Keratinocyte (primary cell): Measurements from ENCODE around the gene PDE9A. TPM values are rescaled to one million over a fixed set of nuclear protein-coding genes. Genes with fewer than 3 reads are reported as not detected.

ENCODE experiments used
- DNase-seq: peaks from one replicate; pipeline ENCODE4 v3.0.0-alpha.2; 2011; ENCODE audit warnings: low read depth, missing footprints, low spot score
- FAIRE-seq: peaks from 2 replicates; lab custom pipeline; 2011; peaks lifted over from hg19 to GRCh38; lab: Jason Lieb, UNC
- H2AFZ ChIP-seq: 2 replicates; pipeline ENCODE4 v1.6.0; 2012; ENCODE audit warnings: low read length, control low read depth, inconsistent platforms; ENCODE audit not compliant: control insufficient read depth
- H3K27ac ChIP-seq: 2 replicates; pipeline ENCODE4 v1.5.1; 2011; ENCODE audit warnings: low read length; ENCODE audit not compliant: control insufficient read depth, insufficient read depth
- H3K27me3 ChIP-seq: 3 replicates; pipeline ENCODE4 v1.6.0; 2011; ENCODE audit warnings: low read length; ENCODE audit not compliant: control insufficient read depth, insufficient read depth; ENCODE audit errors: extremely low read depth
- H3K36me3 ChIP-seq, 2 experiments: 2 replicates in 1 of 2; 3 replicates in 1 of 2; pipeline ENCODE4 v1.5.1; 2011; ENCODE audit warnings: low read length in 2 of 2, mild to moderate bottlenecking in 1 of 2; ENCODE audit not compliant: control insufficient read depth in 2 of 2, insufficient read depth in 2 of 2; ENCODE audit errors: extremely low read depth in 1 of 2
- H3K4me1 ChIP-seq: 3 replicates; pipeline ENCODE4 v1.5.1; 2011; ENCODE audit warnings: low read length; ENCODE audit not compliant: control insufficient read depth, insufficient read depth; ENCODE audit errors: extremely low read depth
- H3K4me2 ChIP-seq: 3 replicates; pipeline ENCODE4 v1.6.0; 2011; ENCODE audit warnings: low read depth, low read length; ENCODE audit not compliant: control insufficient read depth, insufficient read depth; ENCODE audit errors: extremely low read depth
- H3K4me3 ChIP-seq, 3 experiments: fragments of 200-600 bp in 1 of 3; sonication (generic) in 1 of 3; 2 replicates in 2 of 3; 3 replicates in 1 of 3; pipeline ENCODE4 v1.5.1; 2011 to 2016; ENCODE audit warnings: low read length in 3 of 3, mild to moderate bottlenecking in 3 of 3, control low read depth in 2 of 3, inconsistent platforms in 1 of 3, low read depth in 1 of 3, mixed read lengths in 1 of 3, mixed run types in 1 of 3, moderate library complexity in 1 of 3; ENCODE audit not compliant: control insufficient read depth in 2 of 3, insufficient read depth in 2 of 3; ENCODE audit errors: extremely low read depth in 1 of 3
- H3K79me2 ChIP-seq: 2 replicates; pipeline ENCODE4 v1.6.0; 2012; ENCODE audit warnings: low read length; ENCODE audit not compliant: control insufficient read depth, insufficient read depth
- H3K9ac ChIP-seq: 3 replicates; pipeline ENCODE4 v1.6.0; 2011; ENCODE audit warnings: low read length; ENCODE audit not compliant: control insufficient read depth, insufficient read depth; ENCODE audit errors: extremely low read depth
- H3K9me1 ChIP-seq: 3 replicates; pipeline ENCODE4 v1.6.0; 2011; ENCODE audit warnings: low read length; ENCODE audit not compliant: control insufficient read depth, insufficient read depth; ENCODE audit errors: extremely low read depth
- H3K9me3 ChIP-seq: 2 replicates; pipeline ENCODE4 v1.5.1; 2012; ENCODE audit warnings: low read depth, low read length; ENCODE audit not compliant: control insufficient read depth
- H4K20me1 ChIP-seq: 3 replicates; pipeline ENCODE4 v1.6.0; 2011; ENCODE audit warnings: low read length; ENCODE audit not compliant: control insufficient read depth, insufficient read depth; ENCODE audit errors: extremely low read depth
- CTCF ChIP-seq, 3 experiments: IDR thresholded peaks in 1 of 3; conservative IDR thresholded peaks in 1 of 3; optimal IDR thresholded peaks in 1 of 3; 2 replicates in 2 of 3; 3 replicates in 1 of 3; pipeline versions ENCODE3 to v1.5.1; 2011; ENCODE audit warnings: low read length in 3 of 3, mild to moderate bottlenecking in 3 of 3, moderate library complexity in 2 of 3, control low read depth in 1 of 3, inconsistent platforms in 1 of 3; ENCODE audit not compliant: insufficient read depth in 2 of 3; ENCODE audit errors: extremely low read depth in 1 of 3
- EZH2 ChIP-seq: IDR thresholded peaks from one replicate; pipeline ENCODE4 v1.6.1; 2012; ENCODE audit warnings: inconsistent platforms, mild to moderate bottlenecking, low read length, moderate library complexity
- dilution Hi-C: fragments of 300-500 bp; cut with MboI; formaldehyde crosslinking; loops from one replicate; pipeline ENCODE4 v1.7.0; 2020; ENCODE audit warnings: low sequenced_read_pairs; ENCODE audit not compliant: extremely low pct_ligation_motif_present
- polyA plus RNA-seq, 5 experiments: library from polyadenylated mRNA; depleted of rRNA in 3 of 5; stranded (reverse) in 3 of 5; stranded (forward) in 1 of 5; unstranded in 1 of 5; fragments of >200 nt; gene quantifications; 1 replicate in 1 of 5; 2 replicates in 3 of 5; 3 replicates in 1 of 5; pipeline versions ENCODE4 v1.2.1 to v1.2.3, GENCODE V29; 2011 to 2012; ENCODE audit warnings: missing spikeins in 2 of 5, low read depth in 1 of 5, low replicate concordance in 1 of 5

PDE9A gene
- polyA plus RNA-seq, 1 donor (not counting 4 experiments of a cell fraction or from before 2014, with no cell fraction given): 0.13 TPM

- H3K4me3 ChIP-seq: no peak overlapping the region
- no peak overlapping the region for H3K4me2 ChIP-seq
- dilution Hi-C loops: no loop called here
- H3K4me1 ChIP-seq: no peaks in the 10 kb centered on the region
- peaks cover 4% of the 10 kb centered on the region for H3K27me3 ChIP-seq
- no peak overlapping the region for H2AFZ ChIP-seq
- H4K20me1 ChIP-seq: no peaks in the 10 kb centered on the region
- H3K9ac ChIP-seq: no peak overlapping the region
- H3K79me2 ChIP-seq: no peaks in the 10 kb centered on the region
- no peaks in the 10 kb centered on the region for H3K36me3 ChIP-seq
- DNase-seq: no peak
- no peak for FAIRE-seq
- TF ChIP-seq CTCF (optimal IDR thresholded peaks at IDR 0.05 in 1 of 3, IDR thresholded peaks at IDR 0.05 in 1 of 3, conservative IDR thresholded peaks at IDR 0.05 in 1 of 3; ENCODE audit: extremely low read depth in 1 of 3, insufficient read depth in 2 of 3, low read length in 3 of 3) (no peak), EZH2 (no peak)
- H3K9me3 ChIP-seq: no peaks in the 10 kb centered on the region
- no peaks in the 10 kb centered on the region for H3K9me1 ChIP-seq
- H3K27ac ChIP-seq: no peak overlapping the region
These were observed 11.2 kb downstream of the PDE9A start for GRCh38 chr21:42664614-42665013.

GRCh38 chr21:42665026-42665425, 11.6 kb downstream of the PDE9A start:
- Histone ChIP-seq H3K27ac (no peak overlapping the region), H3K4me1 (no peaks in the 10 kb centered on the region), H3K27me3 (peaks cover under 1% of the 10 kb centered on the region), H3K9ac (no peak overlapping the region), H3K9me3 (no peaks in the 10 kb centered on the region), H3K36me3 (no peaks in the 10 kb centered on the region), H3K4me3 (no peak overlapping the region), H4K20me1 (no peaks in the 10 kb centered on the region), H3K4me2 (no peak overlapping the region), H3K79me2 (no peaks in the 10 kb centered on the region), H3K9me1 (no peaks in the 10 kb centered on the region), H2AFZ (no peak overlapping the region)
- TF ChIP-seq EZH2 (no peak), CTCF (optimal IDR thresholded peaks at IDR 0.05 in 1 of 3, IDR thresholded peaks at IDR 0.05 in 1 of 3, conservative IDR thresholded peaks at IDR 0.05 in 1 of 3; ENCODE audit: extremely low read depth in 1 of 3, insufficient read depth in 2 of 3, low read length in 3 of 3) (no peak)
- FAIRE-seq (no peak), DNase-seq (no peak)
- dilution Hi-C loops: no loop called here
